Ascending aorta (tissue), 2 donors: ENCODE measurements around the gene KRTAP10-3. TPM values are rescaled to one million over a fixed set of nuclear protein-coding genes. Genes with fewer than 3 reads are reported as not detected.

ENCODE experiments used
- DNase-seq, 2 donors: peaks; one replicate each; pipeline ENCODE4 v3.0.0-alpha.2; 2019; ENCODE audit warnings: low spot score in 2 of 2
- H3K27ac ChIP-seq, 2 donors: fragments of 200-600 bp; sonication (generic); one replicate each; pipeline ENCODE4 v1.5.1; 2016 to 2017; ENCODE audit warnings: mild to moderate bottlenecking in 1 of 2
- H3K27me3 ChIP-seq: fragments of 200-600 bp; sonication (generic); one replicate; pipeline ENCODE4 v1.5.1; 2017
- H3K36me3 ChIP-seq, 2 donors: fragments of 200-600 bp; sonication (generic); one replicate each; pipeline ENCODE4 v1.5.1; 2016
- H3K4me1 ChIP-seq, 2 donors: fragments of 200-600 bp; sonication (generic); one replicate each; pipeline ENCODE4 v1.5.1; 2016 to 2017; ENCODE audit warnings: mild to moderate bottlenecking in 1 of 2
- H3K4me3 ChIP-seq, 2 donors: fragments of 200-600 bp; sonication (generic); one replicate each; pipeline ENCODE4 v1.5.1; 2016 to 2017; ENCODE audit warnings: mild to moderate bottlenecking in 1 of 2
- H3K9me3 ChIP-seq, 2 donors: fragments of 200-600 bp; sonication (generic); one replicate each; pipeline ENCODE4 v1.5.1; 2016
- CTCF ChIP-seq, 3 experiments: fragments of 200-600 bp in 2 of 3; fragments of 450-650 bp in 1 of 3; sonication (generic) in 2 of 3; IDR thresholded peaks; one replicate each; pipeline ENCODE4 v1.5.1; 2016 to 2019; ENCODE audit warnings: antibody characterized with exemption in 3 of 3, mild to moderate bottlenecking in 1 of 3, moderate library complexity in 1 of 3
- intact Hi-C: fragments of 100-400 bp; cut with DNase I; formaldehyde crosslinking; loops from one replicate; pipeline ENCODE4 v1.15.1; 2023
- total RNA-seq: library from RNA; depleted of rRNA; stranded (reverse); fragments of >200 nt; gene quantifications from one replicate; pipeline ENCODE4 v1.1.0, GENCODE V29; 2016

KRTAP10-3 gene
- total RNA-seq, 1 donor from 2014 or later: not detected

- H3K9me3 ChIP-seq: no peaks in the 10 kb centered on the region
- H3K36me3 ChIP-seq: no peaks in the 10 kb centered on the region
- H3K27me3 ChIP-seq: no peaks in the 10 kb centered on the region
- no peaks in the 10 kb centered on the region for H3K4me1 ChIP-seq
- intact Hi-C loops: no loop called here
- no peak overlapping the region for H3K4me3 ChIP-seq
- no peak overlapping the region for H3K27ac ChIP-seq
- peak in 1 of 2 donors; percentile 3 for DNase-seq
- no peak for TF ChIP-seq CTCF (IDR thresholded peaks at IDR 0.05)
Measured at GRCh38 chr21:44522753-44523204, 35.8 kb downstream of the KRTAP10-3 start.

GRCh38 chr21:44521928-44522752 is 36.5 kb downstream of the KRTAP10-3 start:
- Histone ChIP-seq H3K4me1 (no peaks in the 10 kb centered on the region), H3K4me3 (no peak overlapping the region), H3K27me3 (no peaks in the 10 kb centered on the region), H3K36me3 (no peaks in the 10 kb centered on the region), H3K27ac (no peak overlapping the region), H3K9me3 (no peaks in the 10 kb centered on the region)
- DNase-seq: peak in 1 of 2 donors; percentile 58
- TF ChIP-seq CTCF (IDR thresholded peaks at IDR 0.05): no peak
- intact Hi-C loops: no loop called here

- H3K9me3 ChIP-seq: no peaks in the 10 kb centered on the region
- intact Hi-C loops: no loop called here
- DNase-seq: peak in 1 of 2 donors; percentile 53
- no peaks in the 10 kb centered on the region for H3K27me3 ChIP-seq
- no peaks in the 10 kb centered on the region for H3K4me1 ChIP-seq
- TF ChIP-seq CTCF (IDR thresholded peaks at IDR 0.05): no peak
- H3K36me3 ChIP-seq: no peaks in the 10 kb centered on the region
- H3K4me3 ChIP-seq: no peak overlapping the region
- H3K27ac ChIP-seq: no peak overlapping the region
Measured at GRCh38 chr21:44521301-44521927, 37.2 kb downstream of the KRTAP10-3 start.

GRCh38 chr21:44520326-44521300 is 38.0 kb downstream of the KRTAP10-3 start:
- Histone ChIP-seq H3K9me3 (no peaks in the 10 kb centered on the region), H3K27me3 (no peaks in the 10 kb centered on the region), H3K4me3 (no peak overlapping the region), H3K4me1 (no peaks in the 10 kb centered on the region), H3K36me3 (no peaks in the 10 kb centered on the region), H3K27ac (no peak overlapping the region)
- no peak for TF ChIP-seq CTCF (IDR thresholded peaks at IDR 0.05)
- DNase-seq: peak in 1 of 2 donors; percentile 40
- intact Hi-C loops: no loop called here
